ENCODE data around the gene KRT37. TPM values are rescaled to one million over a fixed set of nuclear protein-coding genes. Genes with fewer than 3 reads are reported as not detected.

KRT37 gene
- total and polyA plus RNA-seq, 10 donors = not detected

- WGBS, 5 donors = 55 to 64% (median 64%) methylated on average over 4 of the region's 4 CpGs
- Histone ChIP-seq H3K4me3 (no peak overlapping the region), H3K36me3 (no peaks in the 10 kb centered on the region)
Measured at GRCh38 chr17:41421617-41422016, 2.8 kb downstream of the KRT37 start.

DNA sequence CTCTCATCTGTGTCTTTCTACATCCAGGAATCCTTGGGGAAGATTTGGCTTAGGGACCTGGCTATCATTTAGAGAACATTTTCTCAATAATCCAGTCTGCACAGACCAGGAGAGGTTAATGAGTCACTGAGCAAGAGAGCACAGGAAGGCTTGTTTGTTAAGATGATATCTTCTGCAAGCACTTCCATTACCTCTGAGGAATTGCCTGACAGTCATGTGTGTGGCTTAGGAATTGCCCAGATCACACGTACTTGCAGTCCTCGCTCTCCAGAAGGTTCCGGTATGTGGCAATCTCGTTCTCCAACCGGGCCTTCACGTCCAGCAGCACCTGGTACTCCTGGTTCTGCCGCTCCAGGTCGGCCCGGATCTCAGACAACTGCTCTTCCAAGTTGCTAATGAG, 3.3 kb downstream of the KRT37 start:
- TF ChIP-seq POLR2A (IDR thresholded peaks at IDR 0.05) = no peak
- no peak for TF ChIP-seq POLR2AphosphoS5 (IDR thresholded peaks at IDR 0.05)
- TF ChIP-seq CTCF (IDR thresholded peaks at IDR 0.05 in 8 of 11, conservative IDR thresholded peaks at IDR 0.05 in 3 of 11) = no peak
- H3K4me3 ChIP-seq = no peak overlapping the region
- intact Hi-C loops (cut with DNase I; ENCODE audit: low total_unique reads) = no loop called here
- H3K9me3 ChIP-seq = no peaks in the 10 kb centered on the region
- WGBS, 5 donors = 76 to 85% (median 82%) methylated on average over 9 of the region's 9 CpGs
- no peaks in the 10 kb centered on the region for H3K36me3 ChIP-seq
- H3K27ac ChIP-seq = no peak overlapping the region
- DNase-seq = no peak
- peaks cover 0 to 5% (median 0%) of the 10 kb centered on the region in 6 donors for H3K4me1 ChIP-seq
- H3K27me3 ChIP-seq (replicated peaks in 1 of 7) = no peaks in the 10 kb centered on the region

More at GRCh38 chr17:41421617-41422016, 2.8 kb downstream of the KRT37 start:
- intact Hi-C loops (cut with DNase I; ENCODE audit: low total_unique reads) = no loop called here
- TF ChIP-seq POLR2AphosphoS5 (IDR thresholded peaks at IDR 0.05) (no peak), CTCF (IDR thresholded peaks at IDR 0.05 in 8 of 11, conservative IDR thresholded peaks at IDR 0.05 in 3 of 11) (no peak), POLR2A (IDR thresholded peaks at IDR 0.05) (no peak)
- no peaks in the 10 kb centered on the region for H3K9me3 ChIP-seq
- no peak overlapping the region for H3K27ac ChIP-seq
- peaks cover 0 to 5% (median 0%) of the 10 kb centered on the region in 6 donors for H3K4me1 ChIP-seq
- H3K27me3 ChIP-seq (replicated peaks in 1 of 7) = no peaks in the 10 kb centered on the region
- DNase-seq = no peak

- 67 to 88% (median 84%) methylated on average over 4 of the region's 4 CpGs for WGBS, 5 donors
- Histone ChIP-seq H3K4me1 (peaks cover 0 to 5% (median 0%) of the 10 kb centered on the region in 6 donors), H3K4me3 (no peak overlapping the region), H3K27me3 (replicated peaks in 1 of 7) (no peaks in the 10 kb centered on the region), H3K9me3 (no peaks in the 10 kb centered on the region), H3K36me3 (no peaks in the 10 kb centered on the region), H3K27ac (no peak overlapping the region)
- TF ChIP-seq CTCF (IDR thresholded peaks at IDR 0.05 in 8 of 11, conservative IDR thresholded peaks at IDR 0.05 in 3 of 11) = no peak
- TF ChIP-seq POLR2AphosphoS5 (IDR thresholded peaks at IDR 0.05) = no peak
- TF ChIP-seq POLR2A (IDR thresholded peaks at IDR 0.05) = no peak
- DNase-seq = no peak
- intact Hi-C loops (cut with DNase I; ENCODE audit: low total_unique reads) = no loop called here
Measured at GRCh38 chr17:41420134-41420533, 4.3 kb downstream of the KRT37 start.

DNA sequence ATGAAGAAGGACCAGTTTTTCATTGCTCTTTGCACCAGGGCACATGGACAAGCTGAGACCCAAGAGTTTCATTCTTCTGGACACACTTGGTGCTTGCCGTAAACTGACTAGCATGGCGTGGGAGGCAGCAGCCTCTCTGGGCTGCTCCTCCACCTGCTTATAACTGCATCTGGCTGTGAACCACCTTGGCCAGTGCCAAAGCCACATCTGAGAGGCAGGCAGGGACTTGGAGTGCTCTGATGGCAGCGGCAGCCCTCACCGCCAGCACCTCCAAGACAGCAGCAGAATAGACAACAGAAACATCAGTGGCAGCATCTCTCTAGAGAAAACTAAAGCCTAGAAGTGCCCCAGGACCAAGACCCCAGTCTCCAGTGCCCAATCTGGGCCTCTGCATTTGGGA, 4.7 kb downstream of the KRT37 start:
- H3K27ac ChIP-seq = no peak overlapping the region

More for the DNA sequence above, 4.7 kb downstream of the KRT37 start:
- Histone ChIP-seq H3K36me3 (no peaks in the 10 kb centered on the region), H3K9me3 (no peaks in the 10 kb centered on the region), H3K27me3 (replicated peaks in 1 of 7) (no peaks in the 10 kb centered on the region), H3K4me3 (no peak overlapping the region), H3K4me1 (peaks cover 0 to 5% (median 0%) of the 10 kb centered on the region in 6 donors)
- no peak for TF ChIP-seq POLR2A (IDR thresholded peaks at IDR 0.05)
- no peak for DNase-seq
- intact Hi-C loops (cut with DNase I; ENCODE audit: low total_unique reads) = no loop called here
- 73 to 92% (median 84%) methylated on average over 4 of the region's 4 CpGs for WGBS, 5 donors

Data from spleen (tissue), 11 donors.